SU-DHL-6 (cell line): ENCODE results near the gene RIPK3.

Experiments used
- H2AFZ ChIP-seq: fragments of 200-600 bp; sonication (generic); 2 replicates; pipeline ENCODE4 v1.6.1; 2014; ENCODE audit warnings: low read depth, mild to moderate bottlenecking, moderate library complexity, mixed read lengths, antibody characterized with exemption, low read length; ENCODE audit not compliant: severe bottlenecking
- H3F3A ChIP-seq: fragments of 200-600 bp; shearing (Covaris generic); 2 replicates; pipeline ENCODE4 v1.6.0; 2016; ENCODE audit warnings: antibody characterized with exemption, mild to moderate bottlenecking; ENCODE audit not compliant: insufficient read depth
- H3K27ac ChIP-seq: fragments of 200-600 bp; sonication (generic); 2 replicates; pipeline ENCODE4 v1.5.1; 2016; ENCODE audit warnings: low read depth, mild to moderate bottlenecking, low read length, moderate library complexity, mixed read lengths
- H3K27me3 ChIP-seq: fragments of 200-600 bp; sonication (generic), shearing (Covaris generic); 2 replicates; pipeline ENCODE4 v1.6.0; 2014; ENCODE audit warnings: mild to moderate bottlenecking, low read length
- H3K36me3 ChIP-seq: fragments of 200-600 bp; sonication (generic); 2 replicates; pipeline ENCODE4 v1.6.1; 2014; ENCODE audit warnings: mild to moderate bottlenecking, low read length, mixed read lengths
- H3K4me2 ChIP-seq: fragments of 300-600, 200-600 bp; shearing (Covaris generic), sonication (generic); 2 replicates; pipeline ENCODE4 v1.6.0; 2014; ENCODE audit warnings: low read length, low read depth, mild to moderate bottlenecking; ENCODE audit not compliant: poor library complexity, severe bottlenecking
- H3K4me3 ChIP-seq: fragments of 200-600 bp; sonication (generic); 2 replicates; pipeline ENCODE4 v1.5.1; 2014; ENCODE audit warnings: antibody characterized with exemption, low read length, mild to moderate bottlenecking, mixed read lengths; ENCODE audit not compliant: insufficient read depth, poor library complexity, severe bottlenecking
- H3K79me2 ChIP-seq: fragments of 200-600 bp; sonication (generic); 2 replicates; pipeline ENCODE4 v1.6.1; 2014; ENCODE audit warnings: mild to moderate bottlenecking, low read length, moderate library complexity; ENCODE audit not compliant: insufficient read depth
- H3K9ac ChIP-seq: fragments of 200-600 bp; sonication (generic); 2 replicates; pipeline ENCODE4 v1.7.0; 2014; ENCODE audit warnings: mild to moderate bottlenecking, low read length
- H3K9me2 ChIP-seq: fragments of 200-600 bp; sonication (generic); replicated peaks from 2 replicates; pipeline ENCODE4 v1.6.1; 2014; ENCODE audit warnings: low read length; ENCODE audit not compliant: insufficient read depth
- H3K9me3 ChIP-seq: fragments of 200-600 bp; sonication (generic); 2 replicates; pipeline ENCODE4 v1.6.1; 2014; ENCODE audit warnings: low read length, mixed read lengths; ENCODE audit not compliant: insufficient read depth
- H4K20me1 ChIP-seq: fragments of 200-600 bp; sonication (generic); 2 replicates; pipeline ENCODE4 v1.6.1; 2014; ENCODE audit warnings: low read depth, mild to moderate bottlenecking, antibody characterized with exemption, low read length, moderate library complexity, mixed read lengths
- EZH2phosphoT487 ChIP-seq: fragments of 200-600 bp; sonication (generic), shearing (Covaris generic); conservative IDR thresholded peaks from 2 replicates; pipeline ENCODE4 v1.6.1; 2018; ENCODE audit warnings: mild to moderate bottlenecking, antibody characterized with exemption, low read length, moderate library complexity, mixed read lengths
- TF ChIP-seq, protein P1 (sequence below): fragments of 200-600 bp; sonication (generic); IDR thresholded peaks from one replicate; pipeline ENCODE4 v1.5.1; 2017; ENCODE audit warnings: antibody characterized with exemption, mild to moderate bottlenecking, low read length, moderate library complexity; ENCODE audit not compliant: insufficient read depth, poor library complexity, severe bottlenecking

RIPK3 gene

DNA sequence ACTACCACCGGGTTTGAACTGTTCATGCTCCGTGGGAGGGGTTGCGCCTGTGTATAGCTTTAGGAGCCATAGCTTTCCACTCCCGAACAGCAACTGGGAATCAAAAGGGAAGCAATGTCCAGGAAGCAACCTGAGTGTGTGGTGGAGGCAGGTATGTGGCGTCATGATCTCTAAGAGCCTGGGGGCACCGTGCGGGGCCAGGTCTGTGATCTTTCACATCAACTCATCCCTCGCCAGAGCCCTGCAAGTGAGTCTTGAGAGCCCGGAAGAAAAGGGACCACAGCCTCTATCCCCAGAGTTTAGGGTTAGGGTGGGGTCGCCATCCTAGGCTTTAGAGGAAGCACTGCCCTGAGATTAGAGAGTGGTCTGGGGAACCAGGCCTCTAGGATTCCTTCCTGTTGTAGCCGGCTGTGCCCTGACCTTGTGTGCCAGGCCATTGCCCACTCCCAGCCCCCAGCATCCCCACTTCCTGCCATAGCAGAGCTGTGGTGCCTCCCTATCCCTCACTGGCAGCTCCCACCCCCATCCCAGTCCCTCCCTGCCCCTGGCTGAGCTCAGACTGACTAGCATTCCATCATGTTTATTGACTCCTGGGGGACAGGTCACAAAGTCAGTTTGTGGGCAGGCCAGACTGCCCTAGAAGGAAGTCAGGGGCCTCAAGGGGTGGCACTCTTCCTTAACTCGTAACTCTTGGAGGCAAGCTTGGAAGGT is 4.2 kb downstream of the RIPK3 start:
- no peak overlapping the region for H3K4me2 ChIP-seq
- no peaks in the 10 kb centered on the region for H4K20me1 ChIP-seq
- no peaks in the 10 kb centered on the region for H3K79me2 ChIP-seq
- H3K9me3 ChIP-seq = no peaks in the 10 kb centered on the region
- no peaks in the 10 kb centered on the region for H3F3A ChIP-seq
- H3K4me3 ChIP-seq = no peak overlapping the region
- H3K9ac ChIP-seq = no peak overlapping the region
- H2AFZ ChIP-seq = no peak overlapping the region
- no peaks in the 10 kb centered on the region for H3K27me3 ChIP-seq
- H3K36me3 ChIP-seq = no peaks in the 10 kb centered on the region
- no peak for TF ChIP-seq EZH2phosphoT487
- TF ChIP-seq, protein P1, sequence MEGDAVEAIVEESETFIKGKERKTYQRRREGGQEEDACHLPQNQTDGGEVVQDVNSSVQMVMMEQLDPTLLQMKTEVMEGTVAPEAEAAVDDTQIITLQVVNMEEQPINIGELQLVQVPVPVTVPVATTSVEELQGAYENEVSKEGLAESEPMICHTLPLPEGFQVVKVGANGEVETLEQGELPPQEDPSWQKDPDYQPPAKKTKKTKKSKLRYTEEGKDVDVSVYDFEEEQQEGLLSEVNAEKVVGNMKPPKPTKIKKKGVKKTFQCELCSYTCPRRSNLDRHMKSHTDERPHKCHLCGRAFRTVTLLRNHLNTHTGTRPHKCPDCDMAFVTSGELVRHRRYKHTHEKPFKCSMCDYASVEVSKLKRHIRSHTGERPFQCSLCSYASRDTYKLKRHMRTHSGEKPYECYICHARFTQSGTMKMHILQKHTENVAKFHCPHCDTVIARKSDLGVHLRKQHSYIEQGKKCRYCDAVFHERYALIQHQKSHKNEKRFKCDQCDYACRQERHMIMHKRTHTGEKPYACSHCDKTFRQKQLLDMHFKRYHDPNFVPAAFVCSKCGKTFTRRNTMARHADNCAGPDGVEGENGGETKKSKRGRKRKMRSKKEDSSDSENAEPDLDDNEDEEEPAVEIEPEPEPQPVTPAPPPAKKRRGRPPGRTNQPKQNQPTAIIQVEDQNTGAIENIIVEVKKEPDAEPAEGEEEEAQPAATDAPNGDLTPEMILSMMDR = no peak
- no peaks in the 10 kb centered on the region for H3K9me2 ChIP-seq
- no peak overlapping the region for H3K27ac ChIP-seq

DNA sequence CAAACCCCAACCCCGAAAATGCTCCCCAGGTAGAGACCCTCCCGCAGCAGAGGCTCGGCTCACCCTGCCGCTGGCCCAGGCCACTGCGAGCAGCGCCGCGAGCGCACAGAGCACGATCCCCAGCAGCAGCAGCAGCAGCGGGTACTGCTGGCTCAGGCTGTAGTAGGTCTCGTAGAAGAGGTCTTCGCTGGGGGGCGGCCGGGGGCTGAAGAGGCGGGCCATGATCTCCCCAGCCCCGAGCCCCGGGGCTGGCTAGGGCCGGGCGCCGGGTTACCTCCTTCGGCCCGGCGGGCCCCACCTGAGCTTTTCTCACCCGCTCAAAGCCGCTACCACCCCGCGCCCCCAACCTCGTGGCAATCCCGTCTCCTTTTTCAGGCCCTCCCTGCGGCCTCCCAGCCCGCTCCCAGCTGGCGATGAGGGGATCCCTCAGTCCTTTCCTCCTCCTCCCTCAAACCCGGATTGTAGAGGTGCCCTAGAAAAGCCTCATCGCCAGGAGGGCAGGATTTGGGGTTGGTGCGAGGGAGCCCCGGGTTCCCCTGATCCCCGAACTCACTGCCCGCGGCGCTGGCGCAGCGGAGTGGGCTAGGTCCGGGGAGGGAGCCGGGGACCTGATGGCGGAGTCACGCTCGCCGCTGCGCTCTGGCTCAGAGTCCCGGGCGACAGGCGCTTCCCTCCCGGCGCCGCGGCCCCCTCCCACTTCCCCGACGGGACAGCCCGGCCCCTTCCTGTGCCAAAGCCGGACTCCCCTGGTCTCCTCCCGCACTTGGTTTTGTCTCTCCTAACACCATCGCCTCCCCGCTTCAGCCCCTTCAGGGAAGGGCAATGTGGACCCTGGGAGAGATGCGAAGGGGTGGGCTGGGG is 5.1 kb downstream of the RIPK3 start, which contains the start of gene ADCY4:
TSS of gene ADCY4 (minus strand) at position 641 of the 861 bp plus-strand sequence. CDS start at position 222, 419 bp downstream.
- H3F3A ChIP-seq = no peaks in the 10 kb centered on the region
- H3K9me3 ChIP-seq = no peaks in the 10 kb centered on the region
- no peaks in the 10 kb centered on the region for H4K20me1 ChIP-seq
- H3K27ac ChIP-seq = no peak within 1 kb of the TSS
- no peak within 1 kb of the TSS for H2AFZ ChIP-seq
- H3K9ac ChIP-seq = no peak within 1 kb of the TSS
- no peaks in the 10 kb centered on the region for H3K79me2 ChIP-seq
- H3K36me3 ChIP-seq = no peaks in the 10 kb centered on the region
- no peak within 1 kb of the TSS for H3K4me3 ChIP-seq
- peak within 1 kb of the TSS; percentile 40 for H3K4me2 ChIP-seq
- H3K9me2 ChIP-seq = no peaks in the 10 kb centered on the region
- TF ChIP-seq, protein P1 = no peak
- no peak for TF ChIP-seq EZH2phosphoT487
- H3K27me3 ChIP-seq = no peaks in the 10 kb centered on the region

DNA sequence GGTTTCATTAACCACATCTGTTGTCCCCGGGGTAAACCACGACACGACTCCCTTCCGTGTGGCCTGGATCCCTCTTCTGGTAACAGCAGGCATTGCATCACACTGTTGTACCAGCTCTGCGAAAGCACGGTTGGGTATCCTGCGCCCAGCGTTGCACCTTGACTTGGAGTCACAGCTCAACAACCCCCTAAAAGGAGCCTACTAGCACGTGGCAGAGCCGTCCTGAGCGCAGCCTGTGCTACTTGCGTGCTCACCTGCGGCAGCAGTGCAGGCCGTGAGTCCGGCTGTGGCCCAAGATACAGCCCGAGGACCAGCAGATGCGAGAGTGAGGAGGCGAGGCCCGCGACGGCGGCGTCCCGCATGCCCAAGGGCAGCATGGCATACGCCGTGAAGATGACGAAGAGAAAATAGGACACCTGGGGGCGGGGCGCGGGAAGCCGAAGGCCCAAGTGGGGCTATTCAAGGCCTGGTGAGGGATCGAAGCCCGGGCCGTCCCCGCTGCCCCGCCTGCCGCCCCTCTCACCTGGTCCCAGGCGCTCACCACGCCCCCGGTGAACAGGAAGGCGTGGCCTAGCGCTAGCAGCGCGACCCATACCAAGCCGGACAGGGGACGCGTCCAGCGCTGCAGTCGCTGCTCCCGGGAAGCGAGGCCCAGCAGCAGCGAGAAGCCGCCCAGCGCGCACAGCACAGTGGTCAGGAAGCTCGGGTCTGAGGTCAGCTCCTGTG is 7.4 kb downstream of the RIPK3 start:
- no peak overlapping the region for H3K4me3 ChIP-seq
- H3K27ac ChIP-seq = no peak overlapping the region
- no peaks in the 10 kb centered on the region for H3F3A ChIP-seq
- no peak overlapping the region for H2AFZ ChIP-seq
- H3K27me3 ChIP-seq = no peaks in the 10 kb centered on the region
- H3K36me3 ChIP-seq = no peaks in the 10 kb centered on the region
- H3K4me2 ChIP-seq = peak overlapping the region; percentile 35
- H4K20me1 ChIP-seq = no peaks in the 10 kb centered on the region
- H3K9me3 ChIP-seq = no peaks in the 10 kb centered on the region
- H3K79me2 ChIP-seq = no peaks in the 10 kb centered on the region
- TF ChIP-seq EZH2phosphoT487 = no peak
- TF ChIP-seq, protein P1 = peak; percentile 48
- H3K9ac ChIP-seq = no peak overlapping the region
- no peaks in the 10 kb centered on the region for H3K9me2 ChIP-seq
